Mesenchymal stem cell (in vitro differentiated cells and primary cell): ENCODE data around the gene ZNF358.

Experiments used
- DNase-seq: peaks from one replicate; pipeline ENCODE4 v3.0.0-alpha.2; 2013
- H2AFZ ChIP-seq: one replicate; pipeline ENCODE4 v1.6.1; 2013; ENCODE audit warnings: low read depth, mild to moderate bottlenecking, control low read depth, inconsistent platforms, low read length, moderate library complexity
- H2AK5ac ChIP-seq: 2 replicates; pipeline ENCODE4 v1.6.1; 2013; ENCODE audit warnings: low read length, moderate library complexity, mild to moderate bottlenecking, inconsistent platforms; ENCODE audit not compliant: severe bottlenecking
- H2BK120ac ChIP-seq: one replicate; pipeline ENCODE4 v1.6.1; 2013; ENCODE audit warnings: low read depth, mild to moderate bottlenecking, inconsistent platforms, low read length, moderate library complexity
- H2BK12ac ChIP-seq, 2 experiments: one replicate each; pipeline ENCODE4 v1.6.1; 2013; ENCODE audit warnings: inconsistent platforms in 2 of 2, low read length in 2 of 2, mild to moderate bottlenecking in 2 of 2, moderate library complexity in 2 of 2, control low read depth in 1 of 2
- H2BK15ac ChIP-seq: one replicate; pipeline ENCODE4 v1.6.1; 2013; ENCODE audit warnings: mild to moderate bottlenecking, low read depth, inconsistent platforms; ENCODE audit not compliant: poor library complexity, severe bottlenecking
- H2BK5ac ChIP-seq: 2 replicates; pipeline ENCODE4 v1.6.1; 2013; ENCODE audit warnings: low read depth, mild to moderate bottlenecking, low read length, control low read depth, inconsistent platforms; ENCODE audit not compliant: poor library complexity, severe bottlenecking
- H3K14ac ChIP-seq, 2 experiments: one replicate each; pipeline ENCODE4 v1.6.1; 2013; ENCODE audit warnings: inconsistent platforms in 2 of 2, low read length in 2 of 2, control low read depth in 1 of 2, mild to moderate bottlenecking in 1 of 2, moderate library complexity in 1 of 2
- H3K18ac ChIP-seq, 2 experiments: one replicate each; pipeline ENCODE4 v1.6.1; 2013; ENCODE audit warnings: inconsistent platforms in 2 of 2, low read length in 2 of 2, control low read depth in 1 of 2, low read depth in 1 of 2, mild to moderate bottlenecking in 1 of 2
- H3K23ac ChIP-seq, 2 experiments: one replicate each; pipeline ENCODE4 v1.6.1; 2013; ENCODE audit warnings: inconsistent platforms in 2 of 2, low read length in 2 of 2, mild to moderate bottlenecking in 2 of 2, moderate library complexity in 2 of 2, control low read depth in 1 of 2
- H3K27ac ChIP-seq: 2 replicates; pipeline ENCODE4 v1.5.1; 2013; ENCODE audit warnings: mild to moderate bottlenecking, moderate library complexity, low read length, control low read depth, inconsistent platforms; ENCODE audit not compliant: poor library complexity, severe bottlenecking
- H3K27me3 ChIP-seq, 2 experiments: 2 replicates each; pipeline versions ENCODE4 v1.6.1 to v1.7.0; 2013; ENCODE audit warnings: low read length in 2 of 2, mild to moderate bottlenecking in 2 of 2, moderate library complexity in 2 of 2, control low read depth in 1 of 2, inconsistent platforms in 1 of 2; ENCODE audit not compliant: control insufficient read depth in 1 of 2, insufficient read depth in 1 of 2
- H3K36me3 ChIP-seq, 2 experiments: 2 replicates each; pipeline versions ENCODE4 v1.6.1 to v1.7.0; 2013; ENCODE audit warnings: low read length in 2 of 2, control low read depth in 1 of 2, inconsistent platforms in 1 of 2, low read depth in 1 of 2, mild to moderate bottlenecking in 1 of 2; ENCODE audit not compliant: insufficient read depth in 2 of 2, control insufficient read depth in 1 of 2
- H3K4ac ChIP-seq, 2 experiments: one replicate each; pipeline ENCODE4 v1.6.1; 2013; ENCODE audit warnings: inconsistent platforms in 2 of 2, low read length in 2 of 2, mild to moderate bottlenecking in 2 of 2, moderate library complexity in 2 of 2, control low read depth in 1 of 2, low read depth in 1 of 2
- H3K4me1 ChIP-seq: 2 replicates; pipeline ENCODE4 v1.6.1; 2013; ENCODE audit warnings: low read depth, low read length, control low read depth; ENCODE audit not compliant: control insufficient read depth, insufficient read depth
- H3K4me2 ChIP-seq: 2 replicates; pipeline ENCODE4 v1.6.1; 2013; ENCODE audit warnings: low read length, mild to moderate bottlenecking, inconsistent platforms; ENCODE audit not compliant: poor library complexity, severe bottlenecking
- H3K4me3 ChIP-seq, 2 experiments: 2 replicates each; pipeline versions ENCODE4 v1.5.1 to v1.7.0; 2013; ENCODE audit warnings: low read length in 2 of 2, mild to moderate bottlenecking in 2 of 2, control low read depth in 1 of 2, low read depth in 1 of 2; ENCODE audit not compliant: insufficient read depth in 1 of 2
- H3K79me1 ChIP-seq: replicated peaks from 2 replicates; pipeline ENCODE4 v1.6.1; 2013; ENCODE audit warnings: mild to moderate bottlenecking, control low read depth, low read length, inconsistent platforms; ENCODE audit not compliant: poor library complexity, severe bottlenecking
- H3K9ac ChIP-seq: 2 replicates; pipeline ENCODE4 v1.7.0; 2013; ENCODE audit warnings: mild to moderate bottlenecking, low read length, moderate library complexity
- H3K9me3 ChIP-seq: 2 replicates; pipeline ENCODE4 v1.7.0; 2013; ENCODE audit warnings: mild to moderate bottlenecking, low read length; ENCODE audit not compliant: control insufficient read depth
- H4K8ac ChIP-seq: one replicate; pipeline ENCODE4 v1.6.1; 2013; ENCODE audit warnings: inconsistent platforms, mild to moderate bottlenecking, low read length, moderate library complexity
- H4K91ac ChIP-seq: one replicate; pipeline ENCODE4 v1.6.1; 2013; ENCODE audit warnings: mild to moderate bottlenecking, low read length, inconsistent platforms
- WGBS: methylation state at CpG from one replicate; pipeline ENCODE4 v1.1.7; 2013; ENCODE audit warnings: mixed read lengths; 5-methylcytosine and 5-hydroxymethylcytosine counted together

Gene ZNF358

GRCh38 chr19:7513809-7514642 is 1.9 kb upstream of the ZNF358 start:
- Histone ChIP-seq H3K4me2 (no peak overlapping the region), H3K14ac (no peak overlapping the region)

GRCh38 chr19:7515110-7515644 is 726 bp upstream of the ZNF358 start:
- H4K8ac ChIP-seq, result peak overlapping the region; percentile 100
- H3K4ac ChIP-seq, result peak overlapping the region; percentile 100
- peak overlapping the region; percentile 99 for H2BK120ac ChIP-seq
- H3K23ac ChIP-seq, result peak overlapping the region in 1 of 2 experiments; percentile 51
- H3K4me2 ChIP-seq, result peak overlapping the region; percentile 77
- H3K4me3 ChIP-seq, result peak overlapping the region in 1 of 2 experiments; percentile 82
- WGBS, result 16% methylated on average over 12 of the region's 13 CpGs
- no peaks in the 10 kb centered on the region for H3K9me3 ChIP-seq
- peak overlapping the region; percentile 37 to 90 for H2BK12ac ChIP-seq
- H3K4me1 ChIP-seq, result peaks cover 13% of the 10 kb centered on the region
- peak overlapping the region; percentile 100 for H4K91ac ChIP-seq
- H2AK5ac ChIP-seq, result peak overlapping the region; percentile 98
- H3K18ac ChIP-seq, result peak overlapping the region; percentile 95 to 100
- H2BK5ac ChIP-seq, result peak overlapping the region; percentile 14
- peaks cover 0 to under 1% of the 10 kb centered on the region in 2 experiments for H3K27me3 ChIP-seq
- H3K14ac ChIP-seq, result peak overlapping the region in 1 of 2 experiments; percentile 94
- DNase-seq, result peak; percentile 96
- H3K27ac ChIP-seq, result no peak overlapping the region
- peaks cover 26% of the 10 kb centered on the region for H3K79me1 ChIP-seq
- H2BK15ac ChIP-seq, result peak overlapping the region; percentile 20
- peaks cover 9 to 18% of the 10 kb centered on the region in 2 experiments for H3K36me3 ChIP-seq
- H2AFZ ChIP-seq, result no peak overlapping the region
- peak overlapping the region; percentile 95 for H3K9ac ChIP-seq

More at GRCh38 chr19:7513809-7514642, 1.9 kb upstream of the ZNF358 start:
- H2BK5ac ChIP-seq, result no peak overlapping the region
- no peak overlapping the region for H3K4me3 ChIP-seq
- H3K4me1 ChIP-seq, result peaks cover 13% of the 10 kb centered on the region
- H3K79me1 ChIP-seq, result peaks cover 18% of the 10 kb centered on the region
- peak overlapping the region; percentile 78 for H2BK120ac ChIP-seq
- peaks cover 0 to 8% of the 10 kb centered on the region in 2 experiments for H3K27me3 ChIP-seq
- no peak for DNase-seq
- H3K36me3 ChIP-seq, result peaks cover 0 to 6% of the 10 kb centered on the region in 2 experiments
- H3K9me3 ChIP-seq, result no peaks in the 10 kb centered on the region
- peak overlapping the region; percentile 40 to 65 for H3K4ac ChIP-seq
- no peak overlapping the region for H3K23ac ChIP-seq
- H4K8ac ChIP-seq, result peak overlapping the region; percentile 69
- H2AFZ ChIP-seq, result no peak overlapping the region
- H4K91ac ChIP-seq, result peak overlapping the region; percentile 66
- H2AK5ac ChIP-seq, result no peak overlapping the region
- WGBS, result 91% methylated on average over 5 of the region's 5 CpGs
- H3K9ac ChIP-seq, result no peak overlapping the region
- H3K27ac ChIP-seq, result no peak overlapping the region
- H3K18ac ChIP-seq, result peak overlapping the region; percentile 46 to 84
- H2BK12ac ChIP-seq, result peak overlapping the region; percentile 76 to 89
- H2BK15ac ChIP-seq, result peak overlapping the region; percentile 76

DNA sequence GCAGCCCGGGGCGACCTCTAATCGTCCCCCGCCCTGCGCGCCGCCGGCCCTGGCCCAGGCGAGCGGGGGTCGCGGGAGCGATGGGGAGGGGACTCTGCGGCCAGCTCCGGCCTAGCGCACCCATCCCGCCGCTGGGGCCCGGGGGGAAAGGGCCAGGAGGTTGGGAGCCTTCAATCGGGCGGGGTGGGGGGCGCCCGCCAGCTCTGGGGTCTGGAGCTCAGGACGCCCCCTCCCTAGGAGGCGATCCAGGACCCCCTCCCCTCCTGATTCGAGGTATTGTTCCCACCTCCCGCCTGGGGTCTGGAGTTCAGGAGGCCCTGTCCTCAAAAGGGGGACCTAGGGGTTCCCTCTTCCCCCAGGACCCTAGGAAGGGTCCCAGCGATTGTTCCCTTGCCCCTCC is 430 bp downstream of the ZNF358 start:
- Histone ChIP-seq H3K14ac (peak overlapping the region in 1 of 2 experiments; percentile 94), H2BK12ac (peak overlapping the region in 1 of 2 experiments; percentile 3), H3K4me1 (peaks cover 13% of the 10 kb centered on the region), H2BK15ac (peak overlapping the region; percentile 81), H2BK120ac (peak overlapping the region; percentile 99), H3K9ac (peak overlapping the region; percentile 95), H3K79me1 (peaks cover 31% of the 10 kb centered on the region), H2AFZ (no peak overlapping the region), H3K4ac (peak overlapping the region; percentile 12 to 86), H4K91ac (peak overlapping the region; percentile 96), H3K27me3 (no peaks in the 10 kb centered on the region), H3K27ac (no peak overlapping the region), H2BK5ac (no peak overlapping the region), H2AK5ac (peak overlapping the region; percentile 5), H3K4me3 (peak overlapping the region; percentile 84 to 93), H4K8ac (peak overlapping the region; percentile 96), H3K36me3 (peaks cover 9 to 26% of the 10 kb centered on the region in 2 experiments), H3K23ac (peak overlapping the region in 1 of 2 experiments; percentile 54), H3K18ac (peak overlapping the region; percentile 85 to 90), H3K4me2 (peak overlapping the region; percentile 75), H3K9me3 (no peaks in the 10 kb centered on the region)
- WGBS, result 1% methylated on average over 9 of the region's 28 CpGs
- no peak for DNase-seq

DNA sequence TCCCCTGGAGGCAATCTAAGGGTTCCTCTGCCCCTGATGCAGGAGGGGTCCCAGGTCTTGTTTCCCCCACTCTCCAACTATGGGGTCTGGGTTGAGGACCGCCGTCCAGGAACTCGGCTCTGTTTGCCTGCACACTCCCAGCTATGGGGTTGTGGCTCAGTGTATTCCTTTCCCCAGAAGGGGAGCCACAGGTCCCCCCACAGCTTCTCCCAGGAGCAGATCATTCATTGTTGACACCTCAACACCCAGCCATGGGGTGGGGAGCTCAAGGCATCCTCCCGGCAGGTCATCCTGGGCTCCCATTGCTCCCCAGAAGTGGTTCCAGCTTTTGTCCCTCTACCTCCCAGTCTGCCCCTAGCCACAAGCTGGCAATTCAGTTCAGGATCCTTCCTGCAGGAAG is 975 bp downstream of the ZNF358 start:
- Histone ChIP-seq H3K18ac (peak overlapping the region; percentile 85 to 90), H2BK12ac (peak overlapping the region; percentile 12 to 32), H3K4me3 (peak overlapping the region; percentile 84 to 93), H3K4me2 (peak overlapping the region; percentile 75), H3K36me3 (peaks cover 9 to 26% of the 10 kb centered on the region in 2 experiments), H3K9ac (peak overlapping the region; percentile 95), H3K4me1 (peaks cover 16% of the 10 kb centered on the region), H4K8ac (peak overlapping the region; percentile 96), H3K27me3 (no peaks in the 10 kb centered on the region), H3K9me3 (no peaks in the 10 kb centered on the region), H3K23ac (peak overlapping the region in 1 of 2 experiments; percentile 46), H2AFZ (no peak overlapping the region), H3K27ac (no peak overlapping the region), H2AK5ac (peak overlapping the region; percentile 5), H3K79me1 (peaks cover 31% of the 10 kb centered on the region), H2BK15ac (peak overlapping the region; percentile 26), H3K14ac (peak overlapping the region in 1 of 2 experiments; percentile 94), H2BK5ac (no peak overlapping the region), H2BK120ac (peak overlapping the region; percentile 99), H3K4ac (peak overlapping the region; percentile 12 to 70), H4K91ac (peak overlapping the region; percentile 96)
- DNase-seq, result no peak
- 80% methylated on average over 4 of the region's 4 CpGs for WGBS
